Ishikawa (cell line): ENCODE data around the gene MYBPC1.

ENCODE experiments used
- CEBPB ChIP-seq: IDR thresholded peaks from 2 replicates; pipeline ENCODE4 v1.6.1; 2012
- CREB1 ChIP-seq: IDR thresholded peaks from 2 replicates; pipeline ENCODE4 v1.6.1; 2012; ENCODE audit warnings: low read depth
- EP300 ChIP-seq: IDR thresholded peaks from 2 replicates; pipeline ENCODE4 v1.6.1; 2012; ENCODE audit warnings: borderline replicate concordance
- FOXM1 ChIP-seq: IDR thresholded peaks from 2 replicates; pipeline ENCODE4 v1.6.1; 2012; ENCODE audit warnings: low read depth, borderline replicate concordance
- TAF1 ChIP-seq: IDR thresholded peaks from 2 replicates; pipeline ENCODE4 v1.6.1; 2012; ENCODE audit warnings: low read depth, mild to moderate bottlenecking
- YY1 ChIP-seq: IDR thresholded peaks from 2 replicates; pipeline ENCODE4 v1.6.1; 2012; ENCODE audit warnings: low read depth
- TF ChIP-seq, protein P1 (sequence below): IDR thresholded peaks from 2 replicates; pipeline ENCODE4 v1.6.1; 2012
- TF ChIP-seq, protein P2 (sequence below): IDR thresholded peaks from 2 replicates; pipeline ENCODE4 v1.6.1; 2012; ENCODE audit warnings: low read depth, mild to moderate bottlenecking
- TF ChIP-seq, protein P3 (sequence below): IDR thresholded peaks from 2 replicates; pipeline ENCODE4 v1.6.1; 2012

DNA sequence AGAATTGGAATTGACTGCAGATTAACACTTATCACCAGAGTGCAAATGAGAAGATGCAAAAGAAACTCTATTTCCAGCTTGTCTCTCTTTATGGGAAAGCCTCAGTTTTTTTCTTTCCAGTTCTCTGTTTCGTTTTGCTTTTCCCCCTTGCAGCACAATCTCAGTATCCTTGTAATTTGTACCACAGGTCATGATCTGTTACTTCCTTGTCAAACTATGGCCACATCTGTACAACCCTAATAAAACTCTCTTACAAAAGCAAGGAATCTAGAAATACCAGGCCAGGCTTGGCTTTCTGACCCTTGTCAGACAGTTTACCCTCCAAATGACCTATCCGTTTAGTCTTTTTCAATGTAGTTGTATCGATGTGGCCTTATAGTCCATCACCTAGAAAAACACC lies 33.9 kb downstream of the MYBPC1 start:
- TF ChIP-seq, protein P1, sequence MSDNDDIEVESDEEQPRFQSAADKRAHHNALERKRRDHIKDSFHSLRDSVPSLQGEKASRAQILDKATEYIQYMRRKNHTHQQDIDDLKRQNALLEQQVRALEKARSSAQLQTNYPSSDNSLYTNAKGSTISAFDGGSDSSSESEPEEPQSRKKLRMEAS, result no peak
- TF ChIP-seq EP300 (no peak), CREB1 (no peak), CEBPB (no peak), TAF1 (no peak), YY1 (no peak), FOXM1 (no peak)
- TF ChIP-seq, protein P2, sequence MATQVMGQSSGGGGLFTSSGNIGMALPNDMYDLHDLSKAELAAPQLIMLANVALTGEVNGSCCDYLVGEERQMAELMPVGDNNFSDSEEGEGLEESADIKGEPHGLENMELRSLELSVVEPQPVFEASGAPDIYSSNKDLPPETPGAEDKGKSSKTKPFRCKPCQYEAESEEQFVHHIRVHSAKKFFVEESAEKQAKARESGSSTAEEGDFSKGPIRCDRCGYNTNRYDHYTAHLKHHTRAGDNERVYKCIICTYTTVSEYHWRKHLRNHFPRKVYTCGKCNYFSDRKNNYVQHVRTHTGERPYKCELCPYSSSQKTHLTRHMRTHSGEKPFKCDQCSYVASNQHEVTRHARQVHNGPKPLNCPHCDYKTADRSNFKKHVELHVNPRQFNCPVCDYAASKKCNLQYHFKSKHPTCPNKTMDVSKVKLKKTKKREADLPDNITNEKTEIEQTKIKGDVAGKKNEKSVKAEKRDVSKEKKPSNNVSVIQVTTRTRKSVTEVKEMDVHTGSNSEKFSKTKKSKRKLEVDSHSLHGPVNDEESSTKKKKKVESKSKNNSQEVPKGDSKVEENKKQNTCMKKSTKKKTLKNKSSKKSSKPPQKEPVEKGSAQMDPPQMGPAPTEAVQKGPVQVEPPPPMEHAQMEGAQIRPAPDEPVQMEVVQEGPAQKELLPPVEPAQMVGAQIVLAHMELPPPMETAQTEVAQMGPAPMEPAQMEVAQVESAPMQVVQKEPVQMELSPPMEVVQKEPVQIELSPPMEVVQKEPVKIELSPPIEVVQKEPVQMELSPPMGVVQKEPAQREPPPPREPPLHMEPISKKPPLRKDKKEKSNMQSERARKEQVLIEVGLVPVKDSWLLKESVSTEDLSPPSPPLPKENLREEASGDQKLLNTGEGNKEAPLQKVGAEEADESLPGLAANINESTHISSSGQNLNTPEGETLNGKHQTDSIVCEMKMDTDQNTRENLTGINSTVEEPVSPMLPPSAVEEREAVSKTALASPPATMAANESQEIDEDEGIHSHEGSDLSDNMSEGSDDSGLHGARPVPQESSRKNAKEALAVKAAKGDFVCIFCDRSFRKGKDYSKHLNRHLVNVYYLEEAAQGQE, result no peak
- TF ChIP-seq, protein P3, sequence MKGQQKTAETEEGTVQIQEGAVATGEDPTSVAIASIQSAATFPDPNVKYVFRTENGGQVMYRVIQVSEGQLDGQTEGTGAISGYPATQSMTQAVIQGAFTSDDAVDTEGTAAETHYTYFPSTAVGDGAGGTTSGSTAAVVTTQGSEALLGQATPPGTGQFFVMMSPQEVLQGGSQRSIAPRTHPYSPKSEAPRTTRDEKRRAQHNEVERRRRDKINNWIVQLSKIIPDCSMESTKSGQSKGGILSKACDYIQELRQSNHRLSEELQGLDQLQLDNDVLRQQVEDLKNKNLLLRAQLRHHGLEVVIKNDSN, result no peak
